ENCODE data around the gene MAP4K1.
"Not testable (repeated sequence)": the region's sequence is repeated elsewhere in the genome, so short reads cannot be mapped to it uniquely, and the experiment has no call there.

DNA sequence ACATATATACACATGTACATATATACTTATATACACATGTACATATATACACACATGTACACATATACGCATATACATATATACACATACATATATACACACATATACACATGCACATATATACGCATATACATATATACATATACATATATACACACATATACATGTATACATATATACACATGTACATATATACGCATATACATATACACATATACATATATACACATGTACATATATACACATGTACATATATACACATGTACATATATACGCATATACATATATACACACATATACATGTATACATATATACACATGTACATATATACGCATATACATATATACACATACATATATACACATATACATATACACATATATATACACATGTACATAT is 14.9 kb downstream of the MAP4K1 start:
- TF ChIP-seq, protein P1, sequence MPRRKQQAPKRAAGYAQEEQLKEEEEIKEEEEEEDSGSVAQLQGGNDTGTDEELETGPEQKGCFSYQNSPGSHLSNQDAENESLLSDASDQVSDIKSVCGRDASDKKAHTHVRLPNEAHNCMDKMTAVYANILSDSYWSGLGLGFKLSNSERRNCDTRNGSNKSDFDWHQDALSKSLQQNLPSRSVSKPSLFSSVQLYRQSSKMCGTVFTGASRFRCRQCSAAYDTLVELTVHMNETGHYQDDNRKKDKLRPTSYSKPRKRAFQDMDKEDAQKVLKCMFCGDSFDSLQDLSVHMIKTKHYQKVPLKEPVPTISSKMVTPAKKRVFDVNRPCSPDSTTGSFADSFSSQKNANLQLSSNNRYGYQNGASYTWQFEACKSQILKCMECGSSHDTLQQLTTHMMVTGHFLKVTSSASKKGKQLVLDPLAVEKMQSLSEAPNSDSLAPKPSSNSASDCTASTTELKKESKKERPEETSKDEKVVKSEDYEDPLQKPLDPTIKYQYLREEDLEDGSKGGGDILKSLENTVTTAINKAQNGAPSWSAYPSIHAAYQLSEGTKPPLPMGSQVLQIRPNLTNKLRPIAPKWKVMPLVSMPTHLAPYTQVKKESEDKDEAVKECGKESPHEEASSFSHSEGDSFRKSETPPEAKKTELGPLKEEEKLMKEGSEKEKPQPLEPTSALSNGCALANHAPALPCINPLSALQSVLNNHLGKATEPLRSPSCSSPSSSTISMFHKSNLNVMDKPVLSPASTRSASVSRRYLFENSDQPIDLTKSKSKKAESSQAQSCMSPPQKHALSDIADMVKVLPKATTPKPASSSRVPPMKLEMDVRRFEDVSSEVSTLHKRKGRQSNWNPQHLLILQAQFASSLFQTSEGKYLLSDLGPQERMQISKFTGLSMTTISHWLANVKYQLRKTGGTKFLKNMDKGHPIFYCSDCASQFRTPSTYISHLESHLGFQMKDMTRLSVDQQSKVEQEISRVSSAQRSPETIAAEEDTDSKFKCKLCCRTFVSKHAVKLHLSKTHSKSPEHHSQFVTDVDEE (CRISPR knock-in tag; IDR thresholded peaks at IDR 0.05), result not testable (repeated sequence)
- TF ChIP-seq OSR1 (CRISPR knock-in tag; IDR thresholded peaks at IDR 0.05); ZC3H10 (CRISPR knock-in tag; IDR thresholded peaks at IDR 0.05); ZFP30 (CRISPR knock-in tag; IDR thresholded peaks at IDR 0.05); ZNF565 (CRISPR knock-in tag; conservative IDR thresholded peaks at IDR 0.05; ENCODE audit: low read depth); ESRRG (CRISPR knock-in tag; IDR thresholded peaks at IDR 0.05); RARB (CRISPR knock-in tag; IDR thresholded peaks at IDR 0.05): not testable (repeated sequence)
